GM13977 (cell line): ENCODE data around the gene ABL2.
"Not testable (repeated sequence)": the region's sequence is repeated elsewhere in the genome, so short reads cannot be mapped to it uniquely, and the experiment has no call there.

ENCODE experiments used
- DNase-seq: peaks from one replicate; pipeline ENCODE4 v3.0.0; 2012; ENCODE audit warnings: low spot score
- CTCF ChIP-seq: IDR thresholded peaks from 2 replicates; pipeline ENCODE4 v1.5.1; 2012; ENCODE audit warnings: mild to moderate bottlenecking, control low read depth; ENCODE audit not compliant: insufficient read depth; ENCODE audit errors: extremely low read depth, missing control alignments
- in situ Hi-C: fragments of 300-500 bp; cut with MboI; formaldehyde crosslinking; loops from one replicate; pipeline ENCODE4 v1.12.0; 2022; ENCODE audit warnings: low sequenced_read_pairs, low pct_unique_long_range_greater_than_20kb, mixed read lengths, inconsistent platforms; ENCODE audit not compliant: unreplicated experiment

ABL2 gene

DNA sequence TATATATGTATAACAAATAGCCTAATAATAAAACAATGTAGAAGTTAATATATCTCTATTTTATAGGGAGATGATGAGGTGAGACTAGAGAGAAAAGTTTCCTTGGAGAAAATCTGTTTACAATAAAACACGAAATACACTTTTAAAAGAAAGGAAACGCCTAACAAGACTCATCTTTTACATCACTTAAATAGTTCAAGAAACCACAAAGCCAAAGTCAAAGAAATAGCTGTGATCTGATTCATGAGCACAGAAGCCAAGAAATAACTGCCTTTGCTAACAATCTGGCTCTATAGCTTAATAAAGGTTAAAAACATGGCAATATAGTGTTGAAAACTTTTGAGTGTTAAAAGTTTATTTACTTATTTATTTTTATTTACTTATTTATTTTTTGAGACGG lies 86.2 kb downstream of the ABL2 start:
- in situ Hi-C loops, result no loop called here
- DNase-seq, result no peak
- TF ChIP-seq CTCF, result no peak

- no peak for DNase-seq
- TF ChIP-seq CTCF, result no peak
- in situ Hi-C loops, result no loop called here
Measured at GRCh38 chr1:179142889-179143299, 86.6 kb downstream of the ABL2 start.

GRCh38 chr1:179141592-179142251 lies 87.8 kb downstream of the ABL2 start:
- DNase-seq, result peak; percentile 38
- in situ Hi-C loops, result no loop called here
- no peak for TF ChIP-seq CTCF

GRCh38 chr1:179138755-179139154 lies 90.7 kb downstream of the ABL2 start:
- in situ Hi-C loops, DNase-seq: not testable (repeated sequence)

- TF ChIP-seq CTCF, result no peak
- no peak for DNase-seq
- in situ Hi-C loops, result no loop called here
Measured at GRCh38 chr1:179137617-179138255, 91.7 kb downstream of the ABL2 start.

- in situ Hi-C loops, DNase-seq: not testable (repeated sequence)
Measured at GRCh38 chr1:179135707-179136106, 93.8 kb downstream of the ABL2 start.

DNA sequence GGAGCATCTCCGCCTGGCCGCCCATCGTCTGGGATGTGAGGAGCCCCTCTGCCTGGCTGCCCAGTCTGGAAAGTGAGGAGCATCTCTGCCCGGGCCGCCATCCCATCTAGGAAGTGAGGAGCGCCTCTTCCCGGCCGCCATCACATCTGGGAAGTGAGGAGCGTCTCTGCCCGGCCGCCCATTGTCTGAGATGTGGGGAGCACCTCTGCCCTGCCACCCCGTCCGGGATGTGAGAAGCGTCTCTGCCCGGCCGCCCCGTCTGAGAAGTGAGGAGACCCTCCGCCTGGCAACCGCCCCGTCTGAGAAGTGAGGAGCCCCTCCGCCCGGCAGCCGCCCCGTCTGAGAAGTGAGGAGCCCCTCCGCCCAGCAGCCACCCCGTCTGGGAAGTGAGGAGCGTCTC lies 94.3 kb downstream of the ABL2 start:
- in situ Hi-C loops, DNase-seq: not testable (repeated sequence)

- no peak for TF ChIP-seq CTCF
- DNase-seq, result peak; percentile 75
- in situ Hi-C loops, result no loop called here
Measured at GRCh38 chr1:179129702-179130473, 99.6 kb downstream of the ABL2 start.
